GM19438 (cell line): ENCODE data around the gene PNPLA2.

Source experiments
- ATAC-seq: cut with Tn5 transposase; IDR thresholded peaks from one replicate; pipeline ENCODE4 v1.9.1; 2021; ENCODE audit warnings: low read depth; ENCODE audit not compliant: unreplicated experiment

Gene PNPLA2

GRCh38 chr11:796565-797295 is 22.0 kb upstream of the PNPLA2 start:
- no peak for ATAC-seq

DNA sequence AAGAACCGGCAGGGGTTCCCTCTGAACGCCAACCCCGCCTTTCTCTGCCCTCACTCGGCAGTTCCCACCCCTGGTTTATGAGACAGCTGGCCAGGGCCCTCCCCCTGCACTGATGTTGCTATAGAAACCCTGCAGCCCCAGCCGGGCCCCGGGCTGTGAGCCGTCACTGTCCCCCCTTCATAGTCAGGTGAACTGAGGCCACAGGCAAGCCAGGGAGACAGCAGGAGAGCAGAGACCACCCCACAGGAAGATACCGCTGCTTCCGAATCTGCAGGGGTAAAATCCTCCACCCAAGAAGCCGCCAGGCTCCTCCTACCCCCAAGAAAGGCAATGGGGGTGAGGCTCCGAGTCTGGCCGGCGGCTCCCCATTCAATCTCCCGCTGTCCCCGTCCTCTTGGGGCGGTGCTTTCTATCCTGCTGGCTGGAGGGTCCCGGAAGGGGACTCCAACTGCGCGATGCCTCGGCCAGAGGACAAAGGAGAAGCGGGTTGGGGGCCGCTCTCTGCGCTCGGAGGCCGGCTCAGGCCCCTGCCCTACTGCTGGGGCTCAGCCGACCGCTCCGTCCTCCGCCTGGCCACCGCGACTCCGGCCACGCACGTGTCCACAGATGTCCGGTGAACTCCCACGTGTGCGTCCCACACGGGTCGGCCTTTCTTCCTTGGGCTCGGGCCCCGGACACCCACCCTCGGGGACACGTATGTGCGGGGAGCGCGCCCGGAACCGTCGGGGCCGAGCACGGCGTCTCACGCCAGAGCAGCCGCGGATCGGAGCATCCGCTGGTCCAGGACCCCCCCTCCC is 21.2 kb upstream of the PNPLA2 start:
- peak; percentile 42 for ATAC-seq

- ATAC-seq = peak; percentile 50
These were observed 20.5 kb upstream of the PNPLA2 start, which contains the start of gene SLC25A22 for GRCh38 chr11:798093-798713. Gene SLC25A22 (minus strand): TSS chr11:798281. CDS start chr11:795006, 3,275 bp downstream.

- ATAC-seq = no peak
These were observed 18.9 kb upstream of the PNPLA2 start for GRCh38 chr11:799641-800316.

GRCh38 chr11:800473-800872 is 18.2 kb upstream of the PNPLA2 start:
- no peak for ATAC-seq

- no peak for ATAC-seq
These were observed 17.5 kb upstream of the PNPLA2 start for GRCh38 chr11:801097-801780.

GRCh38 chr11:802018-802617 is 16.6 kb upstream of the PNPLA2 start:
- no peak for ATAC-seq

DNA sequence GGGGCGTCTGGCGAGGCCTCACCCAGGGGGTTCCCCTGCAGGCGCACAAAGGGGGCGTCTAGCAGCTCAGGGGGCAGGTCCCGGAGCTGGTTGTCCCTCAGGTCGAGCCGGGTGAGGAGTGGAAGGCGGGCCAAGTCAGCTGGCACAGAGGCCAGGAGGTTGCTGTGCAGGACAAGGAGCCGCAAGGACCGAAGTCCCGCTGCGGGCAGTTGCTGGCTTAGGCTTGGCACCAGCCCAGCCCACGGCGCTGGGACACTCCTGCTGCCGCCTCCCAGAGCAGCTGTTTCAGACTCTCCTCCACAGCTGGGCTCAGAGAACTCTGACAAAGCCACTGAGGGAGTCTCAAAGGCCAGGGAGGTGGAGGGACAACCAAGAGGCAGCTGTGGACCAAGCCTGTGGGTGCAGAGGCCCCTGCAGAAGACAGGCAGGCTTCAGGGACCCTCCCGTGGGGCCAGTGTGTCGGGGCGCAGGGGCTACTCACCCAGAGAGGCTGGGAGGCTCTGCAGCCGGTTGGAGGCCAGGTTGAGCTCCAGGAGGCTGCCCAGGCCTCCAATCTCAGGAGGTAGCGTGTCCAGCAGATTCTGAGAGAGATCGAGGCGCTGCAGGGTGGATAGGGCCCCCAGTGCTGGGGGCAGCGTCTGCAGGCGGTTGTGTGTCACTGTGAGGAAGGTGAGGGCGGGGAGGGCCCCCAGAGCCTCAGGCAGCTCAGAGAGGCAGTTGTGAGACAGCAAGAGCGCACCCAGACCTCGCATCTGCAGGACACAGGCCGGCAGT is 15.8 kb upstream of the PNPLA2 start:
- ATAC-seq = no peak

DNA sequence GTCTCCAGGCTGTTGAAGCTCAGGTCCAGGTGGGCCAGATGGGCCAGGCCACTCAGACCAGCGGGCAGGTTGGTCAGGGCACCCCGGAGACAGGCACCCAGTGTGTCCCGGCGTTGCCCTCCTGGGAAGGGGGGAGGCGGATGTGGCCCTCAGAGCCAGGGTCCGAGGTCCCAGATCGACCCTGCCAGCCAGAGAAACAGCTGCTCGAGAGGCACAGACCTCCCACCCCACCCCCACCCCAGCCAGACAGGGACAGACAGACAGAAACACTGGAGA is 15.3 kb upstream of the PNPLA2 start:
- no peak for ATAC-seq

DNA sequence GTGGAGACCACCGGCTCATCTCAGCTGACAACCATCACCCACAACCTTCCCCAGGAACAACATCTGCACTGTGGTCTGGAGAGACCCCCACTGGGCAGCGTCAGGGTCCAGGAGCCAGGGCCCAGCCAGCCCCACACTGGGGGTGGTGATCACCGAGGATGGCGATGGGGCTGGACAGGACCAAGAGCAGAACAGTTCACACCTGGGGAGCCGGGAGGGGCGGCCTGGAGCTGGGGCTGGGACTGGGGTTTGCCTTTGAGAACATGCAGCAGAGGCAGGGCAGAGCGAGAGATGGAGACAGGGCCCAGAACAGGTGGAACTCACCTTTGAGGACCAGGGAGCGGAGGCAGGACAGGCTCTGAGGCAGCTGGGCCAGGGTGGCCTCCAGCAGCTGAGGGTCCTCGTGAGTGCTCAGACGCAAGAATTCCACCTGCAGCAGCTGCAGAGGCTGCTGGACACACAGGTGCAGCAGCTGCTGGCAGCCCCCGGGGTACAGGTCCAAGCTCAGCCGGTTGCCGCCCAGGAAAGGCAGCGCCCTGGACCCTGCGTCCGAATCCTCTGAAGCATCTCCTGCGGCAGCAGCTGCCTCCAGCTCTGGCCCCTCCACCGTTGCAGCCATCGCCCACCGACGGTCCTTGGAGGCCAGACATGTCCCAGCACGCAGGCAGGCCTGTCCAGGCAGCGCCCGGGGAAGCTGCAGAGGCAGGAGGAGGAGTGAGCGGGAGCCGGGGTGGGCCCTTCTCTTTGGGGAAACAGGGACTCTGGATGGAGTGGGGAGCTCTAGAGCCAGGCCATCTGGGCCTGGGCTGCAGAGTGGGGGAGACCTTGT is 14.7 kb upstream of the PNPLA2 start:
- no peak for ATAC-seq

GRCh38 chr11:804599-804964 is 14.1 kb upstream of the PNPLA2 start:
- ATAC-seq = no peak

DNA sequence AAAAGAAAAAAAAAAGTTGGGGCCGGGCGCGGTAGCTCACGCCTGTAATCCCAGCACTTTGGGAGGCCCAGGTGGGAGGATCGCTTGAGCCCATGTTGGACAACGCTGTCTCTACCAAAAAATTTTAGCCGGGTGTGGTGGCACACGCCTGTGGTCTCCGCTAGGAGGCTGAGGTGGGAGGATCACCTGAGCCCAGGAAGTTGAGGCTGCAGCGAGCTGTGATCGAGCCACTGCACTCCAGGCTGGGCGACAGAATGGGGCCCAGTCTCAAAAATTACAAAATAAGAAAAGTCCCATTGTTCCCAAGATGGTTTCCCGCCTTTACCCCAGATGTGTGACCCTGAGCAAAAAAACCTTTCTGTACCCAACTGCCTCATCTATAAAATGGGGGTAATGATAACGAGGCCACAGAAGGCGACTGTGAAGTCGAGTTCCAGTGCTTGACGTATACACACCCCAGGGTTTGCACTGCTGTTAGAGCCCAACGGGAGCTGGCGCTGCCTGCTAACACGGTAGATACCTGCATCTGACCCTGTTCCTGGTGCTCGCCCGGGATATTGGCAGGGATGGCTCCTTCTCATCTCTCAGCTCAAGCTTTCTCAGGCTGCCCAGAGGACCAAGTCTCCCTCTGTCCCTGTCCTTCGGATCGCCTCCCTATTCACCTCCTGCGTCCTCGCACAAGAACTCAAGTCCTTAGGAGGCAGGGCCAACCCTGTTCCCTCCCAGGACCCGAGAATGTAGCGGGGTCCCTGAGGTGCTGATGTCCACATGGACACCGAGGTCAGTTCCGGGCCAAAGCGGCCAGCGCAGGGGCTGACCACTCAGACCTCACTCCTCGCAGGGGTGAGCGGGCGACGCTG is 10.1 kb upstream of the PNPLA2 start:
- no peak for ATAC-seq

GRCh38 chr11:809287-810039 is 9.3 kb upstream of the PNPLA2 start, which contains the start of gene RPLP2:
Gene RPLP2 (plus strand): TSS chr11:809967. CDS start chr11:810235, 268 bp downstream.
- peak; percentile 61 for ATAC-seq

GRCh38 chr11:810040-810567 is 8.6 kb upstream of the PNPLA2 start:
- ATAC-seq = peak; percentile 6

DNA sequence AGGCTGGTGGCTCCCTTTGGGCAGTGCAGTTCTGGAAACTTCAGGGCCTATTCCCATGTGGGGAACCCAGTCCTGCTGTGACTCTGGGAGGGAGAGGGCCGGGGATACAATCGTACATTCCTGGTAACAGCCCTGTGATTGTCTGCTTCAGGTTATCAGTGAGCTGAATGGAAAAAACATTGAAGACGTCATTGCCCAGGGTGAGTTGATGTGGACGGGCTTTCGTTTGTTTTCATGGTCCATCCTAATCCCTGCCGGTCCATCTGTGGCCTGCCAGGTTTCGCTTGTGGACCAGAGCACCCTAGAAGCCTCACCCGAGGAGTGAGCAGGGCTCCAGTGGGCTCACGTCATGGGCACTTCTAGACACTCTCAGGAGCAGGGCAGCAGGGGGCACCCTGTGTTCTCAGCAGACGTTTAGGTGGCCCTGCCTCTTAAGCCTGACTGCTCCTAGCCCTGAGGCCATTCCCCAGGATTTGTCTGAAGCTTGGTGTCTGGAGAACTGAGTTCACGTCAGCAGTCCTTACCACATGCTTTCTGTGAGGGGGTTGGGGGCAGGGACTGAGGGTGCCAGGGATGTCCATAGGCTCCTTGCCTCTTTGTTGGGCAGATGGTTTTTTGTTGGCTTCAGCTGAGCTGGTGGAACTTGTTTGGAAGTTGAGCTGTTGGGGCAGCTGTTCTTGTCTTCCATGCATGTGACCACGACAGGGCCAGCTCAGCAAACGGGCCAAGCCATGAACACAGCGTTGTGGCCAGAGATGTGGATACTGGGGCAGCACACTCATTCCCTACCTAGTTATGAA is 7.1 kb upstream of the PNPLA2 start:
- ATAC-seq = no peak

DNA sequence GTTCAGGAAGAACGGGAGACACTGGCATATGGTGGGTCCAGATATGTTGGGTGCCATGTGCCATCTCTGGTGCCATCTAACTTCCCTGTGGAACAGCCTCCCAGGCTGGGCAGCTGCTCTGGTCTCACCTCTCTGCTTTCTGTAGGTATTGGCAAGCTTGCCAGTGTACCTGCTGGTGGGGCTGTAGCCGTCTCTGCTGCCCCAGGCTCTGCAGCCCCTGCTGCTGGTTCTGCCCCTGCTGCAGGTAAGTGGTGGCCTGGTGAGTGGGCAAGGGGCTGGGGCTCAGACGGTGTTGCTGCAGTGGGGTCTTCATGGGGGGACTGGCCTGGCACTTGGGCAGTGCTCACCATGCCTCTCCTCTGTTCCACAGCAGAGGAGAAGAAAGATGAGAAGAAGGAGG is 6.3 kb upstream of the PNPLA2 start:
- no peak for ATAC-seq
